Measurements from ENCODE around the gene NAV1.
"Not testable (repeated sequence)": the region's sequence is repeated elsewhere in the genome, so short reads cannot be mapped to it uniquely, and the experiment has no call there.

NAV1 gene, protein sequence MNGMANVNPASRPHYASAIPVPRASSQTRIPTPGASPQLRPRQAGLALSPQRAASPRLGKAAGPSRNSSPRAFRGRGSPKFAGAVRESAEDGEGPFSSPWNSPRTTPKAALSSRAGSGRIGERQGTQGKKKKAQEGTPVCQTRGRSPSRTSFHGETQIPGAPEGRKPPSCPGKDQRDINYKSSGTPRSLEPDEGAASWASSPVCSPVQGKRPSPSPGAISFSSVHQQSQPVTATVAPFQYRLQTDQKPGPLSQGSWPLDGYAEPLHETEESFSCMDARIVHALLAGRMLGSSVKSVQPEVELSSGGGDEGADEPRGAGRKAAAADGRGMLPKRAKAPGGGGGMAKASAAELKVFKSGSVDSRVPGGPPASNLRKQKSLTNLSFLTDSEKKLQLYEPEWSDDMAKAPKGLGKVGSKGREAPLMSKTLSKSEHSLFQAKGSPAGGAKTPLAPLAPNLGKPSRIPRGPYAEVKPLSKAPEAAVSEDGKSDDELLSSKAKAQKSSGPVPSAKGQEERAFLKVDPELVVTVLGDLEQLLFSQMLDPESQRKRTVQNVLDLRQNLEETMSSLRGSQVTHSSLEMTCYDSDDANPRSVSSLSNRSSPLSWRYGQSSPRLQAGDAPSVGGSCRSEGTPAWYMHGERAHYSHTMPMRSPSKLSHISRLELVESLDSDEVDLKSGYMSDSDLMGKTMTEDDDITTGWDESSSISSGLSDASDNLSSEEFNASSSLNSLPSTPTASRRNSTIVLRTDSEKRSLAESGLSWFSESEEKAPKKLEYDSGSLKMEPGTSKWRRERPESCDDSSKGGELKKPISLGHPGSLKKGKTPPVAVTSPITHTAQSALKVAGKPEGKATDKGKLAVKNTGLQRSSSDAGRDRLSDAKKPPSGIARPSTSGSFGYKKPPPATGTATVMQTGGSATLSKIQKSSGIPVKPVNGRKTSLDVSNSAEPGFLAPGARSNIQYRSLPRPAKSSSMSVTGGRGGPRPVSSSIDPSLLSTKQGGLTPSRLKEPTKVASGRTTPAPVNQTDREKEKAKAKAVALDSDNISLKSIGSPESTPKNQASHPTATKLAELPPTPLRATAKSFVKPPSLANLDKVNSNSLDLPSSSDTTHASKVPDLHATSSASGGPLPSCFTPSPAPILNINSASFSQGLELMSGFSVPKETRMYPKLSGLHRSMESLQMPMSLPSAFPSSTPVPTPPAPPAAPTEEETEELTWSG (N-terminal part only)

DNA sequence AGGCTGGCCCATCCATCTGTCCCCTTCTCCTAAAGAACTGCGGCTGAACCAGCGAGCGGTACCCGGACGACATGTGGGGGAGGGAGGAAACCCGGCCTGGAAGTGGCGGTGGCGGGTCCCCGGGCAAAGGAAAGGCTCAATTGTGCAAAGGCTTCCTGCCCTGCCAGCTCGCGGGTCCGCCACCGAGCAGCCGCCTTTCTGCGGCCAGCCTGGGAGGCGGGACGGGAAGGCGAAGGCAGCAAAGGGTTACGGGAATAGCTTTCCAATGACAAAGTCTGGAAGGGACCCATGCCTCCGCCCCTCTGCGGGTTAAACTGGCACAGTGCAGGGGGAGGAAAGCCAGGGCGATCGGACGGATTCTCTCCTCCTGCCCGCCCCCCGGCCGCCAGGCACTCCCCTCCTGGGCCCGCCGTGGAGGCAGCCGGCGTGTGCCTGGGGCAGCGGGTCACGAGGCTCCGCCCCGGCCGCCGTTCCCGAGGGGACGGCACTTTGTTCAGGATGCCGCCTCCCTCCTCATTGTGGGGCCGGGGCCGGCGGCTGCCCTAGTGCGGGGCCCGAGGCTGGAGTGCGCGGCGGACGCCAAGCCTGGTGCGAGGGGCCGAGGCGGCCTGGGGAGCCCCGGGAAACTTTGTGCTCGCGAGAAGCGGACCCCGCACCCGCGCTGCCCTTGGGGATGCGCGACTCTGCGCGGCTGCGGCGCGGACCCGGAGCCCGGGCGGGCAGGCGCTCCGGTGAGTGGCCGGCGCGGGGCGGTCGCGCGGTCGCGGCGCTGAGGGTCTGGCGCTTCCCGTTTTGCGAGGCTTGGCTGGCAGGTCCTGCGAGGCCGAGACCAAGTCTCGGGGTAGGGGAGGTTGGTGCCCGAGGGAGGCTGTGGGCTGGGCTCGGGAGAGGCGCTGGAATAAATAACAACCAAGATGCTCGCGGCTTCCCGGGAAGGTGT lies at the start of gene NAV1:
Gene NAV1 (plus strand): TSS at position 516 of the 940 bp plus-strand sequence. CDS start 83,758 bp downstream, outside the sequence.
- peak within 1 kb of the TSS; percentile 63 for H3K4me3 ChIP-seq (ENCODE audit: low read depth, low read length)

DNA sequence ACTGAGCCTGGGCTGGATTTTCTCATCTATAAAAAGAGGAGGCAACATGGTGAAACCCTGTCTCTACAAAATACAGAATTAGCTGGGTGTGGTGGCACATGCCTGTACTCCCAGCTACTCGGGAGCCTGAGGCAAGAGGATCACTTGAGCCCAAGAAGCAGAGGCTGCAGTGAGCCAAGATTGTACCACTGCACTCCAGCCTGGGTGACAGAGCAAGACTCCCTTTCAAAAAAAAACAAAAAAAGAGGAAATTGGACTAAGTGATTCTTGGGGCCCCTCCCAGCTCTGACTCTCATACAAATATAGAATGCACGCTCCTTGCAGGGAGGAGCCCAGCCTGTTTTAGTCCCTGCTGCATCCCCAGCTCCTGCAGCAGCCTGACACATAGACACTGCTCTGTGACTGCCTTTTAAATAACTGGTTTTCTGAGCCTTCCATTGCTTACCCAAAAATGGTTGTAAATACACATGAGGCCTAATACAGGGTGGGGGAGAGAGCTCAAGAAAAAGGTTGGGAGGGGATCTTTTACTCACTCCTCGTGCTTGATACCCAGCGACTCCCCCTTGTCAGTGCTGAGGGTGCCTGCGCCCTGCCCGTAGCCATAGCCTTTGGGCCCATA lies 49.2 kb upstream of the NAV1 start:
- H3K4me3 ChIP-seq (ENCODE audit: low read depth, low read length) = no peak overlapping the region

DNA sequence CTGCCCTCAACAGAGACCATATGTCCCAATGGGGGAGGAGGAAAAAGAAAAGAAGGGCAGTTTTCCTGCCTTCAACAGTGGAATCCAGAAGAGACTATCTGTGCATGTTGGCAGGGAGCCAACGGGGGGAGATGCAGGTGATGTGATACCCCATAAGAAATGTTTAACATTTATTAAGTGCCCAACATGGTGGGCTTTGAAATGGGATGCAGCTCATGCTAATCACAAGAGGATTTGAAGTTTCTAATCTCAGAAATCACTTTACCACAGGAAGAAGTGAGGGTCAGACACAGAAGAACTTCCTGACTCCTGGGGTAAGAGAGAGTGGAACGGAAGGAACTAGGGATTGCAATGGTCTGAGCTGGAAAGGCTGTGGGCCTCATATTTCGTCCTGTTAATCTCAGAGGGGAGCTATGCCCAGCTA lies 48.2 kb upstream of the NAV1 start:
- H3K4me3 ChIP-seq (ENCODE audit: low read depth, low read length) = no peak overlapping the region

- no peak overlapping the region for H3K4me3 ChIP-seq (ENCODE audit: low read depth, low read length)
Measured at GRCh38 chr1:201491896-201492511, 46.9 kb upstream of the NAV1 start.

DNA sequence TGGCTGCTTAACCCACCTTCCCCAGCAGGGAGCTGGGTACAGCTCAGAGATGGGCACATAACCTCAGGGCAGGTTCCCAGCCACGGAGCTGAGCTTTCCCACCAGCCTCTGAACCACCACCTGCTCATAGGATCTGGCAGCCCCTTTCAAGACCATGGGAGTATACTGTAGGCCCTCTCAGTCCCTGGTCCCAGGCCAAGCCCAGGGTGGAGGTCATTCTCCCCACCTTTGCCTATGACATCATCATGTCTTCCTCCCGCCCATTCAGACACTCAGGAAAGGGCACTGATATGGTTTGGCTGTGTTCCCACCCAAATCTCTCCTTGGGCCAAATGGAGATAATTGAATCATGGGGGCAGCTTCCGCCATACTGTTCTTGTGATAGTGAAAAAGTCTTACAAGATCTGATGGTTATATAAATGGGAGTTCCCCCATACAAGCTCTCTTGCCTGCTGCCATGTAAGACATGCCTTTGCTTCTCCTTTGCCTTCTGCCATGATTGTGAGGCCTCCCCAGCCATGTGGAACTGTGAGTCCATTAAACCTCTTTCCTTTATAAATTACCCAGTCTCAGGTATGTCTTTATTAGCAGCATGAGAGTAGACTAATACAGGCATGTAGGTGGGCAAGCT lies 45.8 kb upstream of the NAV1 start:
- H3K4me3 ChIP-seq (ENCODE audit: low read depth, low read length) = not testable (repeated sequence)

DNA sequence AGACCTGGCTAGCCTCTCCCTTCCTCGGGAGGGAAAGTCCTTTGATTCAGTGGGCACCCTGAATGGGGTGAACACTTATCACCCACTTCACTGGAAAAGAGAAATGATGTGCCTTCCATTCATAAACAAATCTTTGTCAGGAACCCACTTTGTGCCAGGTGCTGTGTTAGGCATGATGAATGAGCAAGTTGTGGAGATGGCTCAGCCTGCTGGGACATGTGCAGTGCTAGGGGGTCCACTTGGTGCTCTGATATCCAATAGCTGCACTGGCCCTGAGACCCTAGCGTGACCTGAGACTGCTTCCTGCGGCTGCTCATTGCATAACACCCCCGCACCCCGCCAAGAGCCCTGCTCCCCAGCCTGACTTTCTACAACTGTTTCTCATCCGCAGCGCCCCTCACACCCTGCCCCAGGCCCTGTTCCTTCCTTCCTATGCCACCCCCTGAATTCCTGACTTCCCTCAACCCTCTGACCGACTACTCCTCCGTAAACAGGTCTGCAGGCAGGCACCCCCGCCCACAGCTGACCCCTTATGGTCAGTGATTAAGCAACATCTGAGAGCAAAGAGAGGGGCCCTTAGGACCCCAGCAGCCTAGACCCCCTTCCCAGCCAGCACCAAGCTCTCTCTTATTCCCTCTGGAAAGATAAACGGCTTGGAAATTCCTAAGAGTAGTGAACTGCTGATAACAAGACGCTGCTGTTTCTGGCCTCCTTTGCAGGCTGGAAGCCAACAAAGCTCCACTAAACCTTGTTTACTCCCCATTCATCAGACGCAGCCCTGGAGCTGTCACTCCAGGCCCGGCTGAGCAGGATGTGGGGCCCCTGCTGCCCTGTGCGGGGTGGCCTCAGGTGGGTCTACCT lies 44.9 kb upstream of the NAV1 start:
- no peak overlapping the region for H3K4me3 ChIP-seq (ENCODE audit: low read depth, low read length)

- no peak overlapping the region for H3K4me3 ChIP-seq (ENCODE audit: low read depth, low read length)
Measured at GRCh38 chr1:201495551-201496295, 43.2 kb upstream of the NAV1 start.

DNA sequence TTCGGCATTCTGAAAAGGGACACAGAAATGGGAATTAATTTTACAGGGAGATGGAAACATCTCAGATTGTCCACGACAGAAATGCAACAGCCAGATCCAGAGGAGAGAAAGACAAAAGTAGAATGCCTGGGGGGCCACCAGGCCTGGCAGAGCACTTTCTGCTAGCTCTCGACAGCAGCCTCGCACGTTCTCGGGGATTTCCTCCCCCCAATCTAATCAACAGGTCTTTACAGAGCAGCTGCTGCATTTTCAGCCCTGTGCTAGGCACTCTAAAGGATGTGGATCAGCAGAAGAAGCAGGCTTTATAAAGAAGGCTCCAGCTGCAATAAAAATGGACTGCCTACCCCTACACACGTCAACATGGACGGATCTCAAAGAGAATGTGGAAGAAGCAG lies 42.6 kb upstream of the NAV1 start:
- no peak overlapping the region for H3K4me3 ChIP-seq (ENCODE audit: low read depth, low read length)

GRCh38 chr1:201497935-201498509 lies 40.9 kb upstream of the NAV1 start:
- no peak overlapping the region for H3K4me3 ChIP-seq (ENCODE audit: low read depth, low read length)

GRCh38 chr1:201498621-201499020 lies 40.3 kb upstream of the NAV1 start:
- H3K4me3 ChIP-seq (ENCODE audit: low read depth, low read length) = no peak overlapping the region

DNA sequence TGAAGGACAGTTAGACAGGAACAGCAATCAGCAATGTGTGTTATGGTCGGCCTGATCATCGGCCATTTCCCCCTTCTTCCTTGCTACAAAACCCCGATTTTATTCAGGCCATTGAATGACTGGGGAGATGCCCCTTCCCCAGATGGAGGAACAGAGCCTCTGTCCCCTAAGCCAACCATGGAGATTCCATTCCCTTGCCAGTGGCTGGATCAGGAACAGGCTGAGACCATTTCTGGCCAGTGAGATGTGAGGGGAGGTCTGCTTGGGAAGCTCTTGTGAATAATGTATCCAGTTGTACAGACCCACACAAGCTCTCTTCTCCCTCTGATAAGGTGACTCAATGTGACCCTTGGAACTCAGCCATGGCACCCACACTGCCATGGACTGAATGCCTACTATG lies 39.7 kb upstream of the NAV1 start:
- H3K4me3 ChIP-seq (ENCODE audit: low read depth, low read length) = no peak overlapping the region

DNA sequence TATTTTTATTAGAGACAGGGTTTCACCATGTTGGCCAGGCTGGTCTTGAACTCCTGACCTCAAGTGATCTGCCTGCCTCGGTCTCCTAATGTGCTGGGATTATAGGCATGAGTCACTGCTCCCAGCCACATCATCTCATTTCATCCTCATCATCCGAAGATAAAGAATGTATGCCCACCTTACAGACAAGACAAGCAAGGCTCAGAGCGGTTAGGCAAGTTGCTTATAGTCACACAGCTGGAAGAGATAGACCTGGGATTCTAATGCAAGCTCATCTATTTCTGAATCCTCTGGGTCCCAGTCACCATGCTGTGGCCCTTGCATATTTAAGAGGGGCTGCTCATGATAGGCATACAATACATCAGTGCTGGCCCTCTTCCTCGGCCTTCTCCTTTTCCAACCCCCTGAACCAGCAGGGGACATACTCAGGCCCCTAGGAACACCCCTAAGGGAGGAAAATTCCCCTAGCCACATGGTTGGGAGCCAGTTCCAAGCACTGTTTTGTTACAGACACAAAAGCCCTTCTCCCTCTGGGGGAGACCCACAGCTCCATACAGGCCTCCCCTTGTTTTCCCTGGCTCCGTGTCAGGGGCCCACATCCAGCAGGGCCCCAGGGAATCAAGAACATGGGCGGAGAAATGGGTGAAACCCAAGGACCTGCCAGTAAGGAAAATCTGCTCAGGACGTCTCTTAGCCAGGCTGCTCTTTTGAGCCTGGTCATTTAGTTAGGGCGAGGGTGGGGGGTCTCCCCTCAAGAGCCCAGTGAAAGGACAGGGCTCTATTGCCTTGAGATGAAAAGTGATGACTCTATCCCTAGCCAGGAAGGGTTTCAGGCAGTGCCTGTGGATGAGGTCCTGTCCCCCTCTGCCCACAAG lies 38.9 kb upstream of the NAV1 start:
- H3K4me3 ChIP-seq (ENCODE audit: low read depth, low read length) = no peak overlapping the region

DNA sequence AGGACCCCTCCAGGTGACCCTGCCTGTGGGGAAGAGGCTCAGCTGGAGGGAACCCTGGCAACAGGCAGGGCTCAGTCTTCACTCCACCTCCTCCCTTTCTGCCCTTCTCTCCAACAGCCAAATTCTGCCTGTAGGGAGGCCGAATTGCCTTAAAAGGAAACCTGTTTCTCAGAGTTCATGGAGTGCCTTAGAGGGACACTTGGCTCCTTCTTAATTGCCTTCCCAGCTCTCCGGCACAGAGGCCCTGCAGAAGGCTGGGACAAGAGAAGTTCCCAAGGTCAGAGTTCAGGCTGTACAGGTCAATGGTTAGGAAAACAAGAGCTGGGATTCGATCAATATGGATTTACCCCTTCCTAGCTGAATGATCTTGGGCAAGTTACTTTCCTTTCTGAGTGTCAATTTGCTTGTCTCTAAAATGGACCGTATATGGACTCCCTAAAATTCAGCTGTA lies 38.2 kb upstream of the NAV1 start:
- H3K4me3 ChIP-seq (ENCODE audit: low read depth, low read length) = no peak overlapping the region

- H3K4me3 ChIP-seq (ENCODE audit: low read depth, low read length) = no peak overlapping the region
Measured at GRCh38 chr1:201501144-201501543, 37.8 kb upstream of the NAV1 start.

DNA sequence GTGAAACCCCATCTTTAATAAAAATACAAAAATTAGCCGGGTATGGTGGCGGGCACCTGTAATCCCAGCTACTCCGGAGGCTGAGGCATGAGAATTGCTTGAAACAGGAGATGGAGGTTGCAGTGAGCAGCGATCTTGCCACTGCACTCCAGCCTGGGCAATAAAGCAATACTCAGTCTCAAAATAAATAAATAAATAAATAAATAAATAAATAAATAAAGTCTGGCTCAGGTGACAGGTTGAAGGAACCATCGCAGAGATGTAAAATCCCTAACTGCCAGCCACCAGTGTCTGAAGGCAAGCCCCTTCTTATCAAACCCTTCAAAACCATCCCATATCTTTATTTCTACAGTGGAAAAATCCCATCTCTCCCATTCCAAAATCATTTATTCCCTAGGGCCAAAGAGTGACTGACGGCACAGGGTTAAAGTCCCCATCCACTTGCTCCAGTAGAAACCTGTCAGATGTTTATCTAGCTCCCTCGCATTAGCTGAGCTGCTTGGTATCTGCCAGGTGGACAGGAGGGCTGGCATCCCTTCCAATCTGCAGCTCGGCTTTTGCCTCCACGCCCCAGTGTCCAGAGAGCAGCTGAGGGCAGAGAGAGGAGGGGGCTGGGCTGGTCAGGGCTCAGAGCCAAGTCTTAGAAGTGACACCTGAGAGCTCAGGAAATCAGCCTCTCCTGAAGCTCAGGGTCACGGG lies 37.0 kb upstream of the NAV1 start:
- H3K4me3 ChIP-seq (ENCODE audit: low read depth, low read length) = no peak overlapping the region

Data from iPS-11a (cell line).